Skeletal muscle tissue (tissue), 4 donors: Measurements from ENCODE around the gene MKKS. TPM values are rescaled to one million over a fixed set of nuclear protein-coding genes. Genes with fewer than 3 reads are reported as not detected.

Source experiments
- H3K27ac ChIP-seq: one replicate; pipeline ENCODE4 v1.7.0; 2013; ENCODE audit warnings: mild to moderate bottlenecking, low read depth, low read length, inconsistent platforms
- H3K27me3 ChIP-seq, 3 donors: one replicate each; pipeline ENCODE4 v1.7.0; 2013; ENCODE audit warnings: low read length in 3 of 3; ENCODE audit not compliant: control insufficient read depth in 3 of 3, insufficient read depth in 3 of 3
- H3K36me3 ChIP-seq, 3 donors: one replicate each; pipeline ENCODE4 v1.7.0; 2013; ENCODE audit warnings: low read length in 3 of 3; ENCODE audit not compliant: control insufficient read depth in 3 of 3, insufficient read depth in 3 of 3
- H3K4me1 ChIP-seq, 3 donors: one replicate each; pipeline ENCODE4 v1.7.0; 2013; ENCODE audit warnings: low read length in 3 of 3, mild to moderate bottlenecking in 3 of 3; ENCODE audit not compliant: control insufficient read depth in 3 of 3, insufficient read depth in 3 of 3
- H3K4me3 ChIP-seq, 3 donors: one replicate each; pipeline ENCODE4 v1.7.0; 2013; ENCODE audit warnings: low read length in 3 of 3
- H3K9ac ChIP-seq, 3 donors: one replicate each; pipeline ENCODE4 v1.7.0; 2013; ENCODE audit warnings: low read length in 3 of 3, mild to moderate bottlenecking in 3 of 3, moderate library complexity in 2 of 3, low read depth in 1 of 3
- H3K9me3 ChIP-seq, 3 donors: one replicate each; pipeline ENCODE4 v1.7.0; 2013; ENCODE audit warnings: low read length in 3 of 3; ENCODE audit not compliant: control insufficient read depth in 3 of 3
- total RNA-seq: library from RNA; depleted of rRNA; stranded (reverse); fragments of >200 nt; gene quantifications from one replicate; pipeline ENCODE4 v1.2.3, GENCODE V29; 2014
- donor health status: Osteomylitis.

Gene MKKS
- total RNA-seq, 1 donor from 2014 or later = 4.2 TPM

GRCh38 chr20:10469599-10469998 lies 35.6 kb upstream of the MKKS start:
- Histone ChIP-seq H3K36me3 (no peaks in the 10 kb centered on the region), H3K4me1 (peaks cover 0 to 13% (median 10%) of the 10 kb centered on the region in 3 donors), H3K4me3 (peak overlapping the region in 1 of 3 donors; percentile 32), H3K27me3 (no peaks in the 10 kb centered on the region), H3K9ac (no peak overlapping the region), H3K9me3 (no peaks in the 10 kb centered on the region), H3K27ac (peak overlapping the region; percentile 26)

- H3K4me1 ChIP-seq = peaks cover 0 to 13% (median 9%) of the 10 kb centered on the region in 3 donors
- H3K9ac ChIP-seq = no peak overlapping the region
- H3K4me3 ChIP-seq = no peak overlapping the region
- H3K36me3 ChIP-seq = no peaks in the 10 kb centered on the region
- no peaks in the 10 kb centered on the region for H3K27me3 ChIP-seq
- H3K27ac ChIP-seq = no peak overlapping the region
- no peaks in the 10 kb centered on the region for H3K9me3 ChIP-seq
These were observed 35.0 kb upstream of the MKKS start for GRCh38 chr20:10469056-10469455.

- Histone ChIP-seq H3K27ac (peak overlapping the region; percentile 23), H3K36me3 (no peaks in the 10 kb centered on the region), H3K9ac (no peak overlapping the region), H3K4me1 (peaks cover 0 to 13% (median 9%) of the 10 kb centered on the region in 3 donors), H3K27me3 (no peaks in the 10 kb centered on the region), H3K4me3 (no peak overlapping the region), H3K9me3 (no peaks in the 10 kb centered on the region)
These were observed 34.4 kb upstream of the MKKS start for GRCh38 chr20:10468340-10468845.

GRCh38 chr20:10467681-10468339 lies 33.8 kb upstream of the MKKS start:
- Histone ChIP-seq H3K36me3 (no peaks in the 10 kb centered on the region), H3K9me3 (no peaks in the 10 kb centered on the region), H3K9ac (no peak overlapping the region), H3K4me3 (no peak overlapping the region), H3K27ac (peak overlapping the region; percentile 23), H3K4me1 (peaks cover 0 to 13% (median 9%) of the 10 kb centered on the region in 3 donors), H3K27me3 (no peaks in the 10 kb centered on the region)

- Histone ChIP-seq H3K9ac (no peak overlapping the region), H3K36me3 (no peaks in the 10 kb centered on the region), H3K27me3 (no peaks in the 10 kb centered on the region), H3K9me3 (no peaks in the 10 kb centered on the region), H3K4me3 (no peak overlapping the region), H3K27ac (peak overlapping the region; percentile 8), H3K4me1 (peaks cover 0 to 13% (median 9%) of the 10 kb centered on the region in 3 donors)
These were observed 32.8 kb upstream of the MKKS start for GRCh38 chr20:10466855-10467254.

GRCh38 chr20:10466325-10466724 lies 32.3 kb upstream of the MKKS start:
- Histone ChIP-seq H3K4me1 (peaks cover 0 to 13% (median 9%) of the 10 kb centered on the region in 3 donors), H3K9me3 (no peaks in the 10 kb centered on the region), H3K4me3 (no peak overlapping the region)

GRCh38 chr20:10465135-10465534 lies 31.1 kb upstream of the MKKS start:
- Histone ChIP-seq H3K4me3 (no peak overlapping the region), H3K27me3 (no peaks in the 10 kb centered on the region), H3K9ac (no peak overlapping the region), H3K27ac (no peak overlapping the region), H3K4me1 (peaks cover 0 to 10% (median 9%) of the 10 kb centered on the region in 3 donors), H3K36me3 (no peaks in the 10 kb centered on the region), H3K9me3 (no peaks in the 10 kb centered on the region)

More at GRCh38 chr20:10466325-10466724, 32.3 kb upstream of the MKKS start:
- Histone ChIP-seq H3K27me3 (no peaks in the 10 kb centered on the region), H3K27ac (no peak overlapping the region), H3K9ac (no peak overlapping the region), H3K36me3 (no peaks in the 10 kb centered on the region)

- peaks cover 0 to 2% (median 0%) of the 10 kb centered on the region in 3 donors for H3K36me3 ChIP-seq
- no peaks in the 10 kb centered on the region for H3K9me3 ChIP-seq
- peaks cover 0 to 6% (median 3%) of the 10 kb centered on the region in 3 donors for H3K4me1 ChIP-seq
- no peak overlapping the region for H3K9ac ChIP-seq
- no peak overlapping the region for H3K4me3 ChIP-seq
- no peaks in the 10 kb centered on the region for H3K27me3 ChIP-seq
- no peak overlapping the region for H3K27ac ChIP-seq
These were observed 29.6 kb upstream of the MKKS start for GRCh38 chr20:10463622-10464021.

GRCh38 chr20:10462516-10462915 lies 28.5 kb upstream of the MKKS start:
- Histone ChIP-seq H3K9me3 (no peaks in the 10 kb centered on the region), H3K9ac (no peak overlapping the region), H3K27me3 (no peaks in the 10 kb centered on the region), H3K4me3 (no peak overlapping the region), H3K36me3 (peaks cover 0 to 2% (median 0%) of the 10 kb centered on the region in 3 donors), H3K4me1 (no peaks in the 10 kb centered on the region), H3K27ac (no peak overlapping the region)

- Histone ChIP-seq H3K36me3 (peaks cover 0 to 2% (median 0%) of the 10 kb centered on the region in 3 donors), H3K4me3 (no peak overlapping the region), H3K9ac (no peak overlapping the region), H3K27me3 (no peaks in the 10 kb centered on the region), H3K27ac (no peak overlapping the region), H3K4me1 (no peaks in the 10 kb centered on the region), H3K9me3 (no peaks in the 10 kb centered on the region)
These were observed 27.5 kb upstream of the MKKS start for GRCh38 chr20:10461495-10461894.
